Measurements from ENCODE around the gene CFD. TPM values are rescaled to one million over a fixed set of nuclear protein-coding genes. Genes with fewer than 3 reads are reported as not detected.
"Not testable (repeated sequence)": the region's sequence is repeated elsewhere in the genome, so short reads cannot be mapped to it uniquely, and the experiment has no call there.

CFD gene
- total RNA-seq, 1 experiment from 2014 or later = not detected

DNA sequence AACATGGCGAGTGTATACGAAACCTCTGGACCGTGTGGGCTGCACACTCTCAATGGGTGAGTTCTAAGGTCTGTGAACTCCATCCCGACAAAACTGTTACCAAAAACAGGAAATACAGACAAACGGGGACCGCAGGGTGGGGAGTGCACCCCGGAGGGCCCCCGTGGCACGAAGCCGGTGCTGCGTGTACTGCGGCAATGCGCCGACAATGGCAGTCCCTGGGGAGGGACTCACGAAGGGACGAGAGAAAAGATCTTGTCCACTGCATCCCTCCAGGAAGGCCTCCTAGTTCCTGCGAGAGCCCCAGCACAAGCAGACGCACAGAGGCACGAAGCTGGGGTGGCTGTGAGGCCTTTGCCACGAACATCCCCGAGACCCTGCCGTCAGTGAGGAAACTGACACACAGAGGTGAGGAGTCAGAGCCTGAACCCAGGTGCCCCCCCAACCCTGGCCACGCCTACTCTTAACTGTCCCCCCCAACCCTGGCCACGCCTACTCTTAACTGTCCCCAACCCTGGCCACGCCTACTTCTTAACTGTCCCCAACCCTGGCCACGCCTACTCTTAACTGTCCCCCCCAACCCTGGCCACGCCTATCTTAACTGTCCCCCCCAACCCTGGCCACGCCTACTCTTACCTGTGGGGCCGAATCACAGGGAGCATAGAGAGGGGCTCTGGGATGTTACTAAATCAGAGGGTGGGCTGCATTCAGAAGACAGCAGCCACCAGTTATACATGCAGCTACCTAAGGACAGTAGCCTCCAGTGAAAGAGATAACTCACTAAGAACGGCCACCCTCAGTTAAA is 29.3 kb downstream of the CFD start:
- no peak for DNase-seq (ENCODE audit: low read depth)

DNA sequence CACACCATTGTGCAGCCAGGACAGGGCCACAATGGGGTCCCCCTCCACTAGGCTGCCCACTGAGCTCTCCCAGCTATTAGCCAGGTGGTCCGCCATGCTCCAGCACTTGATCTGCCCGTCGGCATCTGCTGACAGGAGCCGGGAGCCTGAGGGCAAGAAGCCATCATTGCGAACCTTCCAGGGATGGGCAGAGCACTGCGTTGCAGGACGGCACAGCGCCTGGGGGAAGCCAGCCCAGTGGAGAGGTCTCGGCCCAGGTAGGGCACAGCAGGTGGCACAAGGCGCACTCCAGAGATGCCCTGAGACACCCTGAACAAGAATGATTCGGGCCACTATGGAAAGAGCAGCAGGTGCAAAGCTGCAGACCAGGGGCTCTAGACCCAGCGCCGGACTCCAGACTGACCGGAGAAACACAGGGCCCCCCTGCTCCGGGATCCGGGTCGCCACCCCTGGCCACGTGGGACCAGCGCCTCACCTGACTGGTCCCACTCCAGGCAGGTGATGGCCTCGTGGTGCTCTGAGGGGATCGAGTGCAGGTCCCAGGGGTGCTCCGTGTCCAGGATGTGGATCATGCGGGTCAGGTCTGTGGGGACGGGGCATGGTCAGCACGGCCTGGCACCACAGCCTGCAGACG is 30.3 kb downstream of the CFD start:
- no peak for DNase-seq (ENCODE audit: low read depth)

DNA sequence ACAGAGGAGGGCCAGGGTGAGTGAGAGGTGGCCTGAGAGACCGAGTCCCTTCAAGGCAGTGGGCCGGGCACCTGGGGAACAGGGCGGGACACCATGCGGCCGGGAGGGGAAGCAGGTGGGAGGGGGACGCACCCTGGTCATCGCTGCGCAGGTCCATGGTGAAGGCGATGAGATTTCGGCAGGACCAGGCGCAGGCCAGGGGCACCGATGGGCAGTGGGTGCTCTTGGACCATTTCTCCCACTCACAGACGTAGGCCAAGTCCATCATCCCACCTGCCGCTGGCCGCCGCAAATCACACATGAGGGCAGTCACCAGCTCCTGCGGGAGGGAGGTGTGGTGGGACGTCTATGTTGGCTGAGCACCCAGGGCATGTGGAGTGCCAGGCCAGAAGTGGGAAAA is 31.4 kb downstream of the CFD start:
- DNase-seq (ENCODE audit: low read depth) = no peak

DNA sequence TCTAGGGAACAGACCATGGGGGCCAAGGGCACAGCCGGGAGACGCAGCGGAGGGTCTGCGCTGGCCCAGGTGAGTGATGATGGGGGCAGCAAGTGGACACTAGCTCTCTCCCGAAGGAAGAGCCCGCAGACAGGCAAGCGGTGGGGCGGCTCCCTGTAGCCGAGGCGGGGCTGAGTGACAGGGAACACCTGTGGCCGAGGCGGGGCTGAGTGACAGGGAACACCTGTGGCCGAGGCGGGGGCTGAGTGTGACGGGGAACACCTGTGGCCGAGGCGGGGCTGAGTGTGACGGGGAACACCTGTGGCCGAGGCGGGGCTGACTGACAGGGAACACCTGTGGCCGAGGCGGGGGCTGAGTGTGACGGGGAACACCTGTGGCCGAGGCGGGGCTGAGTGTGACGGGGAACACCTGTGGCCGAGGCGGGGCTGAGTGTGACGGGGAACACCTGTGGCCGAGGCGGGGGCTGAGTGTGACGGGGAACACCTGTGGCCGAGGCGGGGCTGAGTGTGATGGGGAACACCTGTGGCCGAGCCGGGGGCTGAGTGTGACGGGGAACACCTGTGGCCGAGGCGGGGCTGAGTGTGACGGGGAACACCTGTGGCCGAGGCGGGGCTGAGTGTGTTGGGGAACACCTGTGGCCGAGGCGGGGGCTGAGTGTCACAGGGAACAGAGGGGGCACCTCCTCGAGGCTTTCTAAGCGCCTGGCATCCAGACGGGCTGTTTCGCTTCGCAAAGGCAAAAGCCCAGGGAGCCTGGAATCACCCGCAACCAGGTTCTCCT is 32.1 kb downstream of the CFD start:
- DNase-seq (ENCODE audit: low read depth) = not testable (repeated sequence)

DNA sequence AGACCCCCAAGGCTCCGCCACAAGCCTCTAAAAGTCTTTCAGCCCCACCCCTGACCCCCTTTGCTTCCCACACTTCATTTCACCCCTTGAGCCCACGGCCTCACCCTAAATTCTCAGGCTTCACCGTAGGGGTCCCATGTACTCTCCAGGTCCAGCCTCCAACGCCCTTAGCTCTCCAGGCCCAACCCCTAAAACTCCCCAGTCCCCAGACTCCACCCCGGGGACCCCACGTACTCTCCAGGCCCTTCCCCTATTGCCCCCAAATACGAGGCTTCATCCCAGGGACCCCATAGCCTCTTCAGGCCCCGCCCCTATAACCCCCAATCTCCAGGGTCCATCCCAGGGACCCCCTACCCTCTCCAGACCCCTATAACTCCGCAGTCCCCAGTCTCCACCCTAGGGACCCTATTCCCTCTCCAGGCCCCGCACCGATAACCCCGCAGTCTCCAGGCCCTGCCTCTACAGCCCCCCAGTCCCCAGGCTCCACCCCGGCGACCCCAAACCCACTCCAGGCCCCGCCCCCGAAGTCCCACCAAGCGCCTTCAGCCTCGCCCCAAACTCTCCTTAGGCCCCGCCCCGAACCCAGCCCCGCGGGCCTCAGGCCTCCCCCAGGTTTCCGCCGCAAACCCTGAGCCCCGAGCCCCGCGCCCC is 32.9 kb downstream of the CFD start:
- no peak for DNase-seq (ENCODE audit: low read depth)

DNA sequence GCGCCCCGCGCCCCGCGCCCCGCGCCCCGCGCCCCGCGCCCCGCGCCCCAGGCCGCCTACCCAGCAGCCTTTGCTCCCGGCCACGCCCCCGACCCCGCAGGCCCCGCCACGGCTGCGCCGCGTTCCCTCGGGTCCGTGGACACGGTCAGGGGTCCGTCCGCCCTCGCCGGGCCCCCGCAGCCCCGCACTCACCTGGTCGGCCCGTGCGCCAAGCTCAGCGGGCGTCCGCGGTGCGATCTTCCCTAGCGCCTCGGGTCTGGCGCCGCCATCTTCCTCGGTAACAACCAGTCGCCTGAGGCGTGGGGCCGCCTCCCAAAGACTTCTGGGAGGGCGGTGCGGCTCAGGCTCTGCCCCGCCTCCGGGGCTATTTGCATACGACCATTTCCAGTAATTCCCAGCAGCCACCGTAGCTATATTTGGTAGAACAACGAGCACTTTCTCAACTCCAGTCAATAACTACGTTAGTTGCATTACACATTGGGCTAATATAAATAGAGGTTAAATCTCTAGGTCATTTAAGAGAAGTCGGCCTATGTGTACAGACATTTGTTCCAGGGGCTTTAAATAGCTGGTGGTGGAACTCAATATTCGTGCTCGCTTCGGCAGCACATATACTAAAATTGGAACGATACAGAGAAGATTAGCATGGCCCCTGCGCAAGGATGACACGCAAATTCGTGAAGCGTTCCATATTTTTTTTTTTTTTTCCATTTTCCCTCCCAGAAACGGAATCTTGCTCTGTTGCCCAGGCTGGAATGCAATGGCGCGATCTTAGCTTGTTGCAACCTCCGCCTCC is 33.6 kb downstream of the CFD start, which contains the start of the genes MED16 and RNU6-9:
TSS of gene MED16 (minus strand) at position 294 of the 796 bp plus-strand sequence. CDS start 2,056 bp downstream, outside the sequence.
TSS of gene RNU6-9 (plus strand) at position 591 of the 796 bp plus-strand sequence.
- DNase-seq (ENCODE audit: low read depth) = peak; percentile 87

DNA sequence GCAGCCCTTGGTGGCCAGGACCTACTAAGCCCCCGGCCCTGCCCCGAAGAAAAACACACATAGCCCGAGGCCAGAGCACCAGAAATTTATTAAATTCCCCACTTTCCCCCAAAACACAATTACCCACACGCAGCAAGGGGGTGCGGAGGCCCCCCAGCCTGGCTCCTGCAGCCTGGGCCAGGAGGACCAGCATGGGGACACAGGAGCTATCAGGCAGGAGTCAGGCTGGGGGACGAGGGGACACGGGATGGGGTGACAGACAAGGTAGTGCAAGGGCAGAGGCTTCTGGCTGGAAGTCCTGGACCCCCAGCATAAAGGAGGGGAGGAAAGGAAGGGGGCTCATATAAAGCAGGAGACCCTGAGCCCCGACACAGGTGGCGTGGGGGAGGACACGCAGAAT is 37.0 kb downstream of the CFD start:
- no peak for DNase-seq (ENCODE audit: low read depth)

DNA sequence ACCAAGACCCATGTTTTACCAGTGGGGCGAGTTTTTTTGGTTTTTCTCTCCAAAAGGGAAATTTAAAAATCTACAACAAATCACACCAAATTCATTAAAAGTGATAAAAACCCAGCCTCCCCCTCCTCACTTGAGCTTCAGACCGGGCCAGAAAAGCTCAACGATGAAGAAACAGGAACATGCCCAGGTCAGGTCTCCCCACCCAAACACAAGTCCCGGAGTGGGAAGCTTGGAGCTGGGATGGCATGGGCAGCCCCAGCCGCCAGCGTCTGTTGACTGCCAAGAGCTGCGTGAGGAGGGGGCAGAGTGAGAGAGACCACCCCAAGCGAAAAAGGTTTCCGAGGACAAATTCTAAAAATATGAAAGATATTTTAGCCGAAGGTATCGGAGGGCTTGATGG is 37.5 kb downstream of the CFD start:
- no peak for DNase-seq (ENCODE audit: low read depth)

DNA sequence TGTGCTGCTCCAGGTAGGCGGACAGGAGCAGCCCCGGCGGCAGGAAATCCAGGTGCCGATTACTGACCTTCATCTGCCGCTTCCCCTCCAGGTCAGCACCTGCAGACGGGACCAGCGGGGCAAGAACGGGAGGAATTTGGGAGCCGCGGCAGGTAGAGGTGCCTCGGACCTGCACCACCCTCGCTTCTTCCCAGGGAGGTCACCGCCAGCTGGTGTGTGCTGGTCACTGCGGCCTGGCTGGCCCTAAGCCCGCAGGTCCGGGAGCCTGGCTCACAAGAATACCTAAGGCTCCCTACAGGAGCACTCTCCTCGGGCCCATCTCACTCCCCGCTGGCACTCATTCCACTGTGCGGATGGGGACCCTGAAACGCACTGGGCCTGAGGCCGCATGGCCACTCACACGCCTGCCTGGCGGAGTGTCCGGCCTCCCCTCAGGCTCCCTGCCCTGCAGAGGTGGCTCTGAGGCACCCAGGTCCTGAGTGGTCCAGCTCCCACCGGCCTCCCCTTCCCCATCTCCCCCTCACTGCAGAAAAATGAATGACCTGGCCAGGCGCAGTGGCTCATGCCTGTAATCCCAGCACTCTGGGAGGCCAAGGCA is 38.1 kb downstream of the CFD start:
- no peak for DNase-seq (ENCODE audit: low read depth)

DNA sequence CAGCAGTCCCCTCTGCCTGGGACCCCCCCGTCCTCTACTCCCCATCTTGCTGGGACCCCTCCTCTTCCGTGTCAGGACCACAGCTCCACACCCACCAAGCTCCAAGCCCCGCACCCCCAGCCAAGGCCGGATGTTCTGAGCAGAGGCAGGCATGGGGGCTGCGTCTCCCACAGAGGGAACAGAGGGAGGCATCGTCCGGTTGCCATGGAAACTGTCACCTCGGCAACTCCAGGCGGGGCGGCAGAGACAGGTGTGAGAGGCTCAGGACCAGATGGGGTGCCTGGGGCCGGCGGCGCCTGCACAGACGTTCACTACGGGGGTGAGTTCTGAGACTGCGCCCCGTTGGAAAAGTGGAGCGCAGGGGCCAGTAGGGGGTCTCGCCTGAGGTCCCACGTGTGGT is 39.2 kb downstream of the CFD start:
- no peak for DNase-seq (ENCODE audit: low read depth)

DNA sequence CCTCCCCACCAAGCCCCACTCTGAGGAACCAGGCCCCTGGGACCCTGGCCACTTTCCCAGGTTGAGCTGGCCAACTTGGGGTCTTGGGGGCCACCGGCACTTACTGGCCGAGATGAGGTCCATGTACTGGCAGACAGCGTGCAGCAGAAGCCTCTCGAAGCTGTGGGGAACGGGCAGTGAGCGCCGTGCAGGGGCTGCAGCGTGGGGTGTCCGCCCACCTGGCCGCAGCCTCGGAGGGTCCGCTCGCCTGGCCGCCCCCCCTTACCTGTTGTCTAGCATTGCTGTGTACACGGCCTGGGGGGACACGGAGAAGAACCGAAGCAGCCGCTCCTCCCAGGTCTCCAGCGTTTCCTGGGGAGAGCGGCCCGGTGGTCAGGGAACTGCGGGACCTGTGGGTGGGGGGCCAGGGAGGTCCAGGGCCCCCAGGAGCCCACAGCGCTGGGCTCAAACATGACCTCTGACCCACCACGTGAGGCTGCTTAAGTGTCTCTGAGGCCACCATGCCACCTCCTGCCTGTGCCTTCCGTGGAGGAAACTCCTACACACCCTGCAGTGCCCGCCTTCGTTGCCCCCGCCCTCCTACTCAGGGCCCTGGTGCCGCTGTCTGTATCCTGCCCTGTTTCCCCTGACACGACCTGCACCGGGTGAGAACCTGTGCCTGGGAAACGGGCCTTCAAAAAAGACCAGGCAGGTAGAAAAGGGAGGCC is 40.0 kb downstream of the CFD start:
- no peak for DNase-seq (ENCODE audit: low read depth)

DNA sequence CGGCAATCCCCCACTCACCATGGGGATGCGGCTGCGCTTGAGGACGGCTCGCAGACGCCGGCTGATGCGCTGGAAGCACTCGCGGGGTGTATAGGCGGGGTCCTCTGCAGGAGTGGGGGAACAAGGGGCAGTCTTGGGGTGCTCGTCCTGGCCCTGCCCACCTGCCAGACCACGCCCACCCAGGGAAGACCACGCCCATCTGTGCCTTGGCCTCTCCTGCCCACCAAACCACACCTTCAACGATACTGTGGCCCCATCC is 40.5 kb downstream of the CFD start:
- no peak for DNase-seq (ENCODE audit: low read depth)

DNA sequence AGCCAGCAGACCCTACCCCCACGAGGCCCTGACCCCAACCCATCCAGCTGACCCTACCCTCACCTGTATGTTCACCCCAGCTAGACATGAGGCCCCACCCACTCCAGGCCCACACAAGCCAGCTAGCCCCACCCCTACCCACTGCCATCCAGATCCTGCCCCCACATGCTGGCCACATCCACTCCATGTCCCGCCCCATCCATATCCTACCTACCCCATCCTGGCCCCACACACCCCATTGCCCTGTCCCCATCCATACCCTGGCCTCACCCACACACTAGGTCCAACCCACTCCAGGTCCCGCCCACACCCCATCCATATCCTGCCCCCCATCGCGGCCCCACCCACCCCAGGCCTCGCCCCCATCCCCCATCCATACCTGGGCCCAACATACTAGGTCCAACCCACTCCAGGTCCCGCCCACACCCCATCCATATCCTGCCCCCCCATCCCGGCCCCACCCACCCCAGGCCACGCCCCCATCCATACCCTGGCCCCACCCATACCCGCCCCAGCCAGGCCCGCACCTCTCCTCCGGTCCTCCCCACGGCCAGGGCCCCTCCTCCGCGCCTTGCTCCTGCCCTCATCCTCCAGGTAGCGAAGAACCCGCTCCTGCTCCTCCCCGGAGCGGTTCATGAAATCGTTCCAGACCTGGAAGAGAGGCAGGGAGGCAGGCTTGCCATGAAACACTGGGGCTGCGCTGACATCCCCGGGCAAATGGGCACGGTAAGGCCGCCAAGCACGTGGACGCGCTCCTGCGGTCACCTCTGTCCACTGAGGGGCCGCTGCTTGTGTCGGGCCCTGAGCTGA is 41.0 kb downstream of the CFD start:
- no peak for DNase-seq (ENCODE audit: low read depth)

DNA sequence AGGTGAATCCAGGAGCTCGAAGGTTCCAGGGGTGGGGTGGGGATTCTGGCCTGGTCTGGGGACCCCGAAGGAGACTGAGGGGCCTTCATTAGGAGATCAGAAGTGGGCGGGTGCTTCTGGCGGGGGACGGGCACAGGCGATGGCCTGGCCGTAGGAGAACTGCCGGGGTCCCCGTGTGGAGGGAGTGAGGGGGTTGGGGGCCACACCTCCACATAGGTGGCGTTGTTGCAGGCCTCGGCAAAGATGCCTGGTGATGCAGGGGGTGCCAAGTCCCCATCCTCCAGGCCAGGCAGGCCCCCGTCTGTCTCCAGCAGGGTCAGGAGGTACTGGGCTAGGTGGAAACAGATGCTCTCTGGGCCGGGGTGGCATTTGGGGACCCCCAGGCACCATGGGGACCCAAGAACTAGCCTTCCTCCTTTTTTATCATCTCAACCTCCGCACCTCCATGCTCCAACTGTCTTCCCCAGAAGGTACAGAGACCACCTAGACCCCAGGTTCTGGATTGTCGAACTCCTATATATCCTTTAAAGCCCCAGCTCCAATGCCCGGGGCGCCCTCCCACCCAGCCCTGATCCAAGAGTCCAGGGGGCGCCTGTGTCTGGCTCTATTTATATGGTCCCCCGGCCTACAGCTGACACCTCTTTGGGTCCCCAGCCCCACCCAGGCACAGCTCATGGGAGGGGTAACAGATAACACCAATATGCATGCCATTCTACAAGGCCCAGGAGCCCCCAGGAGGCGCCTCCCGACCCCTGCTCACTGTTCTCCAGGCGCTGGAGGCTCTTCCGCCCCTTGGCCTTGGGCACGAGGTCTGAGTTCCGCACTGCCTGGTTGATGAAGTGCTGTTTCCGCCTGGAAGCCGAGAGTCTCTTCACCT is 42.0 kb downstream of the CFD start:
- DNase-seq (ENCODE audit: low read depth) = no peak

DNA sequence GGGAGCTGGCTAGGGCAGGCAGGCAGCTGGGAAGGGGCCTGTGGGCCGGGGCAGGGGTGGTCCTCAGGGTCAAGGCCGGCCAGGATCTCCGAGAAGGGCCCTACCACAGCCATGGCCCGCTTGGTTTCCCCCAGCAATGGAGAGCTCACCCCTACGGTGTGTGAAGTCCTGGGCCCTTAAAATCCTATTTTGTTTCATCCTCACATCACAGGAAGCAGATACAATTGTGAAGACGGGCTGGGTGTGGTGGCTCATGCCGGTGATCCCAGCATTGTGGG is 42.6 kb downstream of the CFD start:
- DNase-seq (ENCODE audit: low read depth) = no peak

DNA sequence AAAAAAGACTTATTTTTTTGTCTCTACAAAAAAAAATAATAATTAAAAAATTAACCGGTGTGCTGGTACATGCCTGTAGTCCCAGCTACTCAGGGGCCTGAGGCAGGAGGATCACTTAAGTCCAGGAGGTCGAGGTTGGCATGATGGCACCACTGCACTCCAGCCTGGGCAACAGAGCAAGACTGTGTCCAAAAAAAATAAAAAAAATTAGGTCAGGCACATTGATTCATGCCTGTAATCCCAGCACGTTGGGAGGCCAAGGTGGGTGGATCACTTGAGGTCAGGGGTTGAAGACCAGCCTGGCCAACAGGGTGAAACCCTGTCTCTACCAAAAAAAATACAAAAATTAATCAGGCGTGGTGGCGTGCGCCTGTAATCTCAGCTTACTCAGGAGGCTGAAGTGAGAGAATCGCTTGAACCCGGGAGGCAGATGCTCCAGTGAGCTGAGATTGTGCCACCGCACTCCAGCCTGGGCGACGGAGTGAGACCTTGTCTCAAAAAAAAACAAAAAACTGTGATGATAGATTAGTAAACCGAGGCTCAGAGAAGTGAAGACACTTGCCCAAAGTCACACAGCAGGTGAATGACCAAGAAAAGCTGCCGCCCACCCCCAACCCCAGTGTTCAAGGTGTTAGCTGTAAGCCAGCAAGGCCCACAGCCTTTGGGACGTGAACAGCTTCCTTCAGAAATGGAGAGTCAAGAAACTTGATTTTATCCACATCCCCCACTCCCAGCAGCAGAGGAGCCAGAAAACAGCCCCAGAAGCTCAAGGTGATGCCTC is 43.2 kb downstream of the CFD start:
- no peak for DNase-seq (ENCODE audit: low read depth)

DNA sequence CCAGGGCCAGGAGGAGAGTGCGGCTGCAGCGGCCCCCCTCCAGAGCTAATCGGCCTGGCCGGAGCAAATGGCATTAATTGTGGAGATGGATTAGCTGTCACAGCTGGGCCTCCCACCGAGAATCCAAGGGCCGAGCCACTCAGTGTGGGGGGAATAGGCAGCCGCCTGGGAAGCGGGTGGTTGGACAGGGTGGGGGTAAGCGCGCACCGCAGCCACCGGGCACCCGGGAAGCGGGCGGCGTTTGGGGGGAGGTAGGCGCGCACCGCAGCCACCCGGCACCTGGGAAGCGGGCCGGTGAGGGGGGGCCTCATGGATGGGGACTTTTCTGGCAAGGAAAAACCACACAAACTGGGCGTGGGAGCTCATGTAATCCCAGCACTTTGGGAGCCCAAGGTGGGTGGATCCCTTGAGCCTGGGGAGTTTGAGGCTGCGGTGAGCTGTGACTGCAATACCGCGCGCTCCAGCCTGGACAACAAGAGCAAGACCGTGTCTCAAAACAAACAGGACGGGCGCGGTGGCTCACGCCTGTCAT is 43.9 kb downstream of the CFD start:
- no peak for DNase-seq (ENCODE audit: low read depth)
